ENCODE results near the gene PRR29. TPM values are rescaled to one million over a fixed set of nuclear protein-coding genes. Genes with fewer than 3 reads are reported as not detected.

The PRR29 gene
- total and polyA plus RNA-seq, 2 donors: 0.34 to 0.42 TPM

- DNase-seq (ENCODE audit: extremely low spot score): no peak
- Histone ChIP-seq H3K4me3 (ENCODE audit: low read depth, low read length) (no peak overlapping the region), H3K36me3 (ENCODE audit: insufficient read depth) (no peaks in the 10 kb centered on the region), H3K27ac (ENCODE audit: low read depth) (no peak overlapping the region), H3K4me1 (ENCODE audit: insufficient read depth) (no peaks in the 10 kb centered on the region)
- 82% methylated on average over 5 of the region's 5 CpGs for WGBS
Observed at GRCh38 chr17:64022611-64023063, 24.5 kb downstream of the PRR29 start.

- Histone ChIP-seq H3K4me1 (ENCODE audit: insufficient read depth) (no peaks in the 10 kb centered on the region), H3K4me3 (ENCODE audit: low read depth, low read length) (no peak overlapping the region), H3K36me3 (ENCODE audit: insufficient read depth) (no peaks in the 10 kb centered on the region), H3K27ac (ENCODE audit: low read depth) (no peak overlapping the region)
- DNase-seq (ENCODE audit: extremely low spot score): no peak
- 75% methylated on average over 8 of the region's 8 CpGs for WGBS
Observed at GRCh38 chr17:64024215-64024654, 26.1 kb downstream of the PRR29 start.

GRCh38 chr17:64024781-64025731 is 26.9 kb downstream of the PRR29 start:
- DNase-seq (ENCODE audit: extremely low spot score): no peak
- no peaks in the 10 kb centered on the region for H3K36me3 ChIP-seq (ENCODE audit: insufficient read depth)
- H3K4me1 ChIP-seq (ENCODE audit: insufficient read depth): no peaks in the 10 kb centered on the region
- no peak overlapping the region for H3K27ac ChIP-seq (ENCODE audit: low read depth)
- H3K4me3 ChIP-seq (ENCODE audit: low read depth, low read length): no peak overlapping the region
- 55% methylated on average over 19 of the region's 19 CpGs for WGBS

GRCh38 chr17:64025732-64026294 is 27.7 kb downstream of the PRR29 start:
- Histone ChIP-seq H3K36me3 (ENCODE audit: insufficient read depth) (no peaks in the 10 kb centered on the region), H3K27ac (ENCODE audit: low read depth) (no peak overlapping the region), H3K4me1 (ENCODE audit: insufficient read depth) (no peaks in the 10 kb centered on the region), H3K4me3 (ENCODE audit: low read depth, low read length) (no peak overlapping the region)
- DNase-seq (ENCODE audit: extremely low spot score): no peak
- 4% methylated on average over 21 of the region's 21 CpGs for WGBS

- no peak for DNase-seq (ENCODE audit: extremely low spot score)
- no peak overlapping the region for H3K27ac ChIP-seq (ENCODE audit: low read depth)
- no peak overlapping the region for H3K4me3 ChIP-seq (ENCODE audit: low read depth, low read length)
- no peaks in the 10 kb centered on the region for H3K4me1 ChIP-seq (ENCODE audit: insufficient read depth)
- 23% methylated on average over 3 of the region's 3 CpGs for WGBS
- no peaks in the 10 kb centered on the region for H3K36me3 ChIP-seq (ENCODE audit: insufficient read depth)
Observed at GRCh38 chr17:64028874-64029464, 30.8 kb downstream of the PRR29 start.

GRCh38 chr17:64032081-64032480 is 33.9 kb downstream of the PRR29 start:
- Histone ChIP-seq H3K36me3 (ENCODE audit: insufficient read depth) (no peaks in the 10 kb centered on the region), H3K27ac (ENCODE audit: low read depth) (no peak overlapping the region), H3K4me3 (ENCODE audit: low read depth, low read length) (no peak overlapping the region), H3K4me1 (ENCODE audit: insufficient read depth) (no peaks in the 10 kb centered on the region)
- WGBS: 78% methylated on average over 4 of the region's 4 CpGs
- DNase-seq (ENCODE audit: extremely low spot score): no peak

GRCh38 chr17:64036198-64036922 is 38.2 kb downstream of the PRR29 start:
- no peak for DNase-seq (ENCODE audit: extremely low spot score)
- 84% methylated on average over 14 of the region's 14 CpGs for WGBS
- no peak overlapping the region for H3K27ac ChIP-seq (ENCODE audit: low read depth)
- no peaks in the 10 kb centered on the region for H3K4me1 ChIP-seq (ENCODE audit: insufficient read depth)
- H3K4me3 ChIP-seq (ENCODE audit: low read depth, low read length): no peak overlapping the region
- peaks cover 1% of the 10 kb centered on the region for H3K36me3 ChIP-seq (ENCODE audit: insufficient read depth)

GRCh38 chr17:64037180-64037579 is 39.0 kb downstream of the PRR29 start:
- WGBS: 86% methylated on average over 6 of the region's 6 CpGs
- H3K36me3 ChIP-seq (ENCODE audit: insufficient read depth): peaks cover 1% of the 10 kb centered on the region
- DNase-seq (ENCODE audit: extremely low spot score): no peak
- no peak overlapping the region for H3K4me3 ChIP-seq (ENCODE audit: low read depth, low read length)
- no peaks in the 10 kb centered on the region for H3K4me1 ChIP-seq (ENCODE audit: insufficient read depth)
- H3K27ac ChIP-seq (ENCODE audit: low read depth): no peak overlapping the region

- Histone ChIP-seq H3K27ac (ENCODE audit: low read depth) (no peak overlapping the region), H3K36me3 (ENCODE audit: insufficient read depth) (peaks cover 1% of the 10 kb centered on the region), H3K4me1 (ENCODE audit: insufficient read depth) (no peaks in the 10 kb centered on the region), H3K4me3 (ENCODE audit: low read depth, low read length) (no peak overlapping the region)
- 98% methylated on average over 5 of the region's 5 CpGs for WGBS
- no peak for DNase-seq (ENCODE audit: extremely low spot score)
Observed at GRCh38 chr17:64037802-64038201, 39.7 kb downstream of the PRR29 start.

GRCh38 chr17:64038331-64039105 is 40.4 kb downstream of the PRR29 start:
- DNase-seq (ENCODE audit: extremely low spot score): no peak
- 85% methylated on average over 16 of the region's 16 CpGs for WGBS

GRCh38 chr17:64039106-64039400 is 40.9 kb downstream of the PRR29 start:
- 87% methylated on average over 3 of the region's 3 CpGs for WGBS
- H3K36me3 ChIP-seq (ENCODE audit: insufficient read depth): peaks cover 1% of the 10 kb centered on the region
- no peak for DNase-seq (ENCODE audit: extremely low spot score)

More at GRCh38 chr17:64038331-64039105, 40.4 kb downstream of the PRR29 start:
- H3K36me3 ChIP-seq (ENCODE audit: insufficient read depth): peaks cover 1% of the 10 kb centered on the region
- no peaks in the 10 kb centered on the region for H3K4me1 ChIP-seq (ENCODE audit: insufficient read depth)
- H3K4me3 ChIP-seq (ENCODE audit: low read depth, low read length): no peak overlapping the region
- H3K27ac ChIP-seq (ENCODE audit: low read depth): no peak overlapping the region

GRCh38 chr17:64040206-64040605 is 42.1 kb downstream of the PRR29 start:
- Histone ChIP-seq H3K4me1 (ENCODE audit: insufficient read depth) (no peaks in the 10 kb centered on the region), H3K4me3 (ENCODE audit: low read depth, low read length) (no peak overlapping the region), H3K27ac (ENCODE audit: low read depth) (no peak overlapping the region), H3K36me3 (ENCODE audit: insufficient read depth) (peaks cover 1% of the 10 kb centered on the region)
- DNase-seq (ENCODE audit: extremely low spot score): no peak
- WGBS: 73% methylated on average over 6 of the region's 6 CpGs

More at GRCh38 chr17:64039106-64039400, 40.9 kb downstream of the PRR29 start:
- H3K27ac ChIP-seq (ENCODE audit: low read depth): no peak overlapping the region
- no peaks in the 10 kb centered on the region for H3K4me1 ChIP-seq (ENCODE audit: insufficient read depth)
- no peak overlapping the region for H3K4me3 ChIP-seq (ENCODE audit: low read depth, low read length)

- H3K36me3 ChIP-seq (ENCODE audit: insufficient read depth): peaks cover 1% of the 10 kb centered on the region
- H3K4me1 ChIP-seq (ENCODE audit: insufficient read depth): no peaks in the 10 kb centered on the region
- WGBS: 71% methylated on average over 11 of the region's 11 CpGs
- H3K27ac ChIP-seq (ENCODE audit: low read depth): no peak overlapping the region
- no peak for DNase-seq (ENCODE audit: extremely low spot score)
- no peak overlapping the region for H3K4me3 ChIP-seq (ENCODE audit: low read depth, low read length)
Observed at GRCh38 chr17:64041912-64042311, 43.8 kb downstream of the PRR29 start.
